HG03097 (cell line): ENCODE results near the gene TSPYL1.

Source experiments
- ATAC-seq: cut with Tn5 transposase; IDR thresholded peaks from one replicate; pipeline ENCODE4 v1.9.1; 2021; ENCODE audit not compliant: unreplicated experiment, low FRiP score

TSPYL1 gene

DNA sequence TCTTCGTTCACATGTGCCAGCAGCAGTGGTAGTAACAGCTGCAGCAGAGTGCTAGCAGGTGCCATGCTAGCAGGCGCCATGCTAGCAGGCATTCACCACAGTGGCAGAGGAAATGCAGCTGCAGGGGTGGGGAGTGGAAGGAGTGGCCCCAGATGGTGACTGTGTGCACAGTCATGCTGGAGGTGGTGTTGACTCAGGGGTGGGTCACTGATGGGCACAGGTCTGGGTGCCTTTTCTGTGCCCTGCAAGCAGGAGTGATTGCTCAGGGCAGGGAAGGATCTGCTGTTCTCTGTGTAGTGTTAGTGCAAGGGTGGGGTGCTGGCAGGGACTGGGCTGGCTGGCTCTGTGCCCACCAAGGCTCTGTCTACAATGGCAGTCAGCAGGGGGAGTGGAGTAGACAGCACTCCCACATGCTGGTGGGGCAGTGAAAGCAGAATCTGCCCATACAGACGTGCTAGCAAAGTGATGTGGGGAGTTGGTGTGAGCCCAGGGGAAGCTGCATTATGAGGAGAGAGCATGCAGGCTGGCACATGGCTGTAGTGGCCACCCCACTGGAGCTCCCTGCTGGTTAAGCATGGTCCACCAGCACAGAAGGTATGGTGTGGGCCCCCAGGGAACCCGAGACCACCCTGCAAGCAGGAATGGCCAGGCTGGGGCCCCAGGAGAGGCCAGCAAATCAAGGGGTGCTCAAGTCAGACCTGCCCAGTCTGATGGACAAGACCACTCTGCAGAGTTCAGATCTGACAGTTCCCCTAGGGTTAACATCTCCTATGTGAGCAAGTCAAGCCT lies 14.5 kb downstream of the TSPYL1 start:
- no peak for ATAC-seq

GRCh38 chr6:116263353-116263752 lies 16.4 kb downstream of the TSPYL1 start:
- ATAC-seq: no peak

- no peak for ATAC-seq
Observed at GRCh38 chr6:116258520-116258919, 21.2 kb downstream of the TSPYL1 start.

GRCh38 chr6:116256694-116257093 lies 23.0 kb downstream of the TSPYL1 start:
- no peak for ATAC-seq

DNA sequence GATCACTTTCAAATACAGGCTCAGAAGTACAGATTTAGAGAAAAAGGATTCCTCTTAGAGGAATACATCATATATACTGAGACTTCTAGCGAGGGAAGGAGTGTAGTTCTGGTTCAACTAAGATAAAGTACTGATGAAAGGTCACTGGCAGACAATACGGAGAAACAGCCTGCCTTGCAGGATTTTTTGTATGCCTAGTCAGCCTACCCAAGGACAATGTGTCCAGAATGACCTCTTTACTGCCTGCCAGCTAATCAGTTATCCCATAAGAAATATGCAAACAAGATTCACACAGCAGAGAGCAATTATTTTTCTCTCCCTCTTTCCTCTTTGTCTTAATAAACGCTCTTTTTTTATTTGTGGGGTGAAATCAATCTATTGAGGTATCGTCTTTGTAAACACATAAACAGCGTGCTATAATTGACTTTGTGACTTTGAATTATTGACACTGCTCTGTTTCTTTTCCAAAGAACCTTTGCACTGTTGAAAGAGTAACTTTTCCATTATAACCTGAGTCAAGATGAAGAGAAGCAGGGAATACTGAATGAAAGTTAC lies 24.4 kb downstream of the TSPYL1 start:
- ATAC-seq: no peak

DNA sequence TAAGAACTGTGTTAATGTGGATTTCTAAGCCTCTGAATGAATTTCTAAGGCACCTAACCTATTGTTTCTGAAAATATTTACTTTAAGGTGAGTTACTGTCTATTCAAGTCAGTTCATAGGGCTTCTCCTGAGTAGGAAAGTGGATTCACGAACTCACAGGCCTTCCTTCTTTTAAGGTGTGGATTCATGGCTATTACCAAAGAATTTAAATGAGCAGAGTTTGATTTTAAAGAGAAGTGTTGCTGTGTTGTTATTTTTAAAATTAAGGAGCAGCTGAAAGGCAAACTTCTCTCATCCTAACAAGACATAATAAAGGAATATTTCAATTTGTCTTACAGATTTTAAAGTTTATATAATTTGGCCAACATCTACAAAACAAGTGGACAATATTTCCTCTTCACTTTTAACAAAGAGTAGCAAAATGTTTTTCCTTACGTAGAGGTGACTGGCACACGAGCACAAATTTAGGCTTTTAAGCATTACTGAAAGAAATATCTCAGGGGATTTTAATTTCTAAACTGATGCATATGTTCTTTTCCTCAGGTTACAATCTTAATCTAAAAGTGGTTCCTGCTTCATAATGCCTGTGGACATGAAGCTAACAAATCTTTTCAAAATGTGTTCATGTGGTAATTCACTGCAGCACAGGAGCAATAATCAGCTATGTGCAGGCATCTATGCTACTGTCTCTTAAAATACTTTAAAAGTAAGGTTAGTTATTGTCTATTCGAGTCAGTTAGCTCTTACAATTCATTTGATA lies 25.3 kb downstream of the TSPYL1 start:
- ATAC-seq: peak; percentile 22

DNA sequence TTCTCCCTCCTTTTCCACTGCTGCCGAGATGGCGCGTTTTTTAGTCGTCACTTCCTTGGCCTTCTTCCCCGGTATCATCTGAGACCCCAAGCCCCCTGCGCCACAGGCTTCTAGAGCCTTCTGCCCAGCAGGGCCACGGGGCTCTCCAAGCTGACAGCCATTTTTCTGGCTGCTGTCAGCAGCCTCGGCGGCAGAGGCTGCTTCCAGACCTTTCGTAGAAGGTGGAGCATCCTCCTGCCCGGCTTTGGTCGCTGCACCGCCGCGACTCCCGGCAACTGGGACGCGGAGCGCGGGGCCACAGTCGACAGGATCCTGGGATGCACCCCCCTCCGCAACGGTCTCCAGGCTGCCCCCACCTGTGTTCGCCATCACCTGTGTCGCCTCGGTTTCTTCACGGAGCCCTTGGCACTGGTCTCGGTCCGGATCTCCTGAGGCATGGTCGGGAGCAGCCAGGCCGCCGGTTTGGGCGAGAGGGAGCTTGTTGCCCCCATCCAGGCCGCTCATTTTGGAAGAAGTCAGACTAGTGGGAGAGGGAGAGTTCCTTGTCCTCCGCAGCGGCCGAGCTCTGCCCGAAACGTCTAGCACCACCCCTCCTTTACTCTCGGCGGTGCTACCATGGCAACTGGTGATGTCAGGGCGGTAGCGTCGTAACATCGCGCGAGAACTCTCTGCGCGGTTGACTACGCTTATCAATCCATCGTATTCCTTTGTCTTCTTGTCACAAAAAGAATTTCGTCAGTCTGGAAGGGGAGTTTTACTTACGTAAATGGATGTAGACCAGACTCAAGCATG lies 26.0 kb downstream of the TSPYL1 start, which contains the start of gene TSPYL4:
TSS of gene TSPYL4 (minus strand) at position 571 of the 792 bp plus-strand sequence. CDS start at position 504, 67 bp downstream.
- peak; percentile 99 for ATAC-seq

DNA sequence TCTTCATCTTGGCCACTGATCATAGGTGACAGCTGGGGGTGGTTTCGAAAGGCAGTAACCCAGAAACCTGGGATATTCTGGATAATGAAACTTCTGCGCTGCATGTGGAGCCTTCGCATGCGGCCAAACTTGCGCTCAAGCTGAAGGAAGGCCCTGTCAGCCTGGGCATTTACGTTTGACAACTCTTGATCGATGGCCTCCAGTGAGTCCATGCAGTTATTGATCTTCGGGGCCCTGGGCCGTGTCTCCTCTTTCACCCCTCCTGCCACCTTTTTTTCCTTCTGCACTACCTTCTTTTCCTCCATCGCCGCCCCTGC lies 26.6 kb downstream of the TSPYL1 start:
- no peak for ATAC-seq

DNA sequence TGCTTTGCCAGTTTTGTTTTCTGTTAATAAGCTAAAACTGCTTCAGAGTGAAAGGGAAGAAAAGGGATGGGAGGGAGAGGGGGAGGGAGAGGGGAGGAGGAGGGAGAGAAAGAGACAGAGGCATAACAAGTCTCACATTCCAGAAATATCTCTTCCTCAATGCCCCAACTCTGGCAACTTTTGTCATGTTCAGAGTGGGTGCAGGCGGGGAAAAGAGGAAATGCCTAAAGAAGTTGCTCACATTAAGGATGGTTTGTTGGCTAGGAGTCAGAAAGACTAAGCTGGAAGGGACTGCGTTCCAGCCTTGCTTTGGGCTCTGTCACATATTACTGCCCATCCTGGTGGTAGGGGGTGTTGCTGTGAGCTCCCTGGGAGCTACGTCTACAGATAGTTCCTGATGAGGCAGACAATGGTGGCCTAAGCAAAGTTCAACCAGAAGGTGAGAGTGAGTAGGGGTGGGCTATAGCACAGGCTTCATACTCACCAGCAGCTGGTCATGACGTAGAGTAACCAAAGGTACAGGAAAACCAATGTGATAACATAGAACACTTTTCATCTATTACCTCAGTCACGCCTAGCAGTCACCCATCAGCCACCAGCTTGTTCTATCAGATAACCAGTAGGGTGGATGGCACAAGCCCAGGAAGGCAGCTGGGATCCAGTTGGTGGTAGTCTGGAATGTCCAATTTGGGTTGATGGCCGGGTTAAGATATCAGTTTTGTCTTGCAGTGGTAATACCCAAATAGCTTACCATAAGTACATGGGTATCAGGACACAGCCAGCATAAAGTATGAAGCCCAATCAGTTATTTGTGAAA lies 28.0 kb downstream of the TSPYL1 start:
- ATAC-seq: no peak

DNA sequence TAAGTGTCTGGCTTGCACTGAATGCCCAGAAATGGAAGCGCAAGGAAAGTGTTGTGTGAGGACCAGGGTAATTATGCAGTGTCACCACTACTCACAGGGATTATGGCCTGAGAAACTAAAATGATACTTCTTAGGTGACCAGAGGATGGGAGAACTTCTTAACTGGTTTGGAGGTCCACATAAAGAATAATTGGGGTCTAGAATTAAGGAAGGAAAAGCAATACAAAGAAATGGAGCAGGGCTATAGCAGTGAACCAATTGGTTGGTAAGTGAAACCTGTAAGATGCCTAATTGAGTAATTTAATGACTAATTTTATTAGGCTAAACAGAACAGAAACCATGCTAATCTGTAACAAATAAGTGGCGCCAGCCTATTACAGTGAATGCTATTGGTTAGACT lies 31.2 kb downstream of the TSPYL1 start:
- ATAC-seq: no peak

- ATAC-seq: no peak
Observed at GRCh38 chr6:116247285-116247684, 32.4 kb downstream of the TSPYL1 start.

GRCh38 chr6:116246089-116246488 lies 33.6 kb downstream of the TSPYL1 start:
- no peak for ATAC-seq

DNA sequence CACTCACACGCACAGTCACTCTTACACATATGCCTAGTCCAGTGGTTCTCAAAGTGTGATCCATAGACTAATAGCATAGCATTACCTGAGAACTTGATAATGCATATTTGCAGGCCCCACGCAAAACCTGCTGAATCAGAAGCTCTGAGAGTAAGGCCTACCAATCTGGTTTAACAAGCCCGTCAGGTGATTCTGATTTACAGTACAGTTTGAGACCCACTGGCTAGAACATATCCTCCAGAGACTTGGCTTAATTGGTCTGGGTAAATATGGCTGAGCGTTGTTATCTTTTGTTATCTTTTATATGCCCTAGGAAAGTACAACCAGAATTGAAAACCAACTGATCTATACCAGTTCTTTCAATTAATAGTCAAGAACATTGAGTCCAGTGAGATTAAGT lies 35.4 kb downstream of the TSPYL1 start:
- no peak for ATAC-seq

- ATAC-seq: no peak
Observed at GRCh38 chr6:116239856-116240255, 39.9 kb downstream of the TSPYL1 start.

GRCh38 chr6:116239256-116239655 lies 40.5 kb downstream of the TSPYL1 start:
- no peak for ATAC-seq

GRCh38 chr6:116238083-116238482 lies 41.6 kb downstream of the TSPYL1 start:
- ATAC-seq: no peak

GRCh38 chr6:116234689-116235088 lies 45.0 kb downstream of the TSPYL1 start:
- no peak for ATAC-seq

DNA sequence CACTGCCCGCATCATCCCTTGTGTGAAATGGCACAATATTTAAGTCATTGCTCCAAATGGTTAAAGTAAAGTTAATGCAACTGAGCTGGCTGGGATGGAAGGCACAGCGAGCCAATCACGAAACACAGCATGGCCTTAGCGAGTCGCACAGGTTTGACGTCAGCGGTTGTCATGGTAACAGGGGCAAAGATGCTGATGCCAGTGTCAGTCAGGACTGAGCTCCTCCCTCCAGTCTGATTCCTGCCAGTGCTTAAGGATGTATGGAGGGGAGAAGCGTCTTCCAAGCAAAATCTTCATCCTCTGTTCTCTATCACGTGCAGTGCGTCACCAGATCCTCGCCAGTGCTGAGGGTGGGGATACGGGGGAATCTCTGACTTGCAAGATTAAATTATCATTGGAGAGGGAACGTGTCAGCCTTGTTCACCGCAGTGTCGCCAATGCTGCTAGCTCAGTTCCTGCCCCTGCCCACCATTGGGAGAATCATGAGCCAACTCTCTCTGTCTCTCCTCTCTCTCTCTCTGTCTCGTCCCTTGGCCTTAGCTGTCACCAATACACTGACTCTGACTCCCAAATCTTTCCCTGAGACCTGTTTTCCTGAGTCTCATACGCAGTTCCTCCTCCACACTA lies 50.3 kb downstream of the TSPYL1 start:
- no peak for ATAC-seq
